Measurements from ENCODE around the gene FAM3C.
"Not testable (repeated sequence)": the region's sequence is repeated elsewhere in the genome, so short reads cannot be mapped to it uniquely, and the experiment has no call there.

Gene FAM3C

GRCh38 chr7:121428855-121429489, 32.9 kb upstream of the FAM3C start:
- H3K4me3 ChIP-seq (replicated peaks; ENCODE audit: low read depth, low read length): no peak overlapping the region
- TF ChIP-seq, protein P1, sequence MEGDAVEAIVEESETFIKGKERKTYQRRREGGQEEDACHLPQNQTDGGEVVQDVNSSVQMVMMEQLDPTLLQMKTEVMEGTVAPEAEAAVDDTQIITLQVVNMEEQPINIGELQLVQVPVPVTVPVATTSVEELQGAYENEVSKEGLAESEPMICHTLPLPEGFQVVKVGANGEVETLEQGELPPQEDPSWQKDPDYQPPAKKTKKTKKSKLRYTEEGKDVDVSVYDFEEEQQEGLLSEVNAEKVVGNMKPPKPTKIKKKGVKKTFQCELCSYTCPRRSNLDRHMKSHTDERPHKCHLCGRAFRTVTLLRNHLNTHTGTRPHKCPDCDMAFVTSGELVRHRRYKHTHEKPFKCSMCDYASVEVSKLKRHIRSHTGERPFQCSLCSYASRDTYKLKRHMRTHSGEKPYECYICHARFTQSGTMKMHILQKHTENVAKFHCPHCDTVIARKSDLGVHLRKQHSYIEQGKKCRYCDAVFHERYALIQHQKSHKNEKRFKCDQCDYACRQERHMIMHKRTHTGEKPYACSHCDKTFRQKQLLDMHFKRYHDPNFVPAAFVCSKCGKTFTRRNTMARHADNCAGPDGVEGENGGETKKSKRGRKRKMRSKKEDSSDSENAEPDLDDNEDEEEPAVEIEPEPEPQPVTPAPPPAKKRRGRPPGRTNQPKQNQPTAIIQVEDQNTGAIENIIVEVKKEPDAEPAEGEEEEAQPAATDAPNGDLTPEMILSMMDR (IDR thresholded peaks at IDR 0.05; ENCODE audit: low read depth, low read length, missing control alignments): no peak
- no peak for DNase-seq (ENCODE audit: extremely low read depth, low read depth)

GRCh38 chr7:121421743-121422142, 25.6 kb upstream of the FAM3C start:
- not testable (repeated sequence) for H3K4me3 ChIP-seq (replicated peaks; ENCODE audit: low read depth, low read length); DNase-seq (ENCODE audit: extremely low read depth, low read depth)

GRCh38 chr7:121420976-121421375, 24.9 kb upstream of the FAM3C start:
- DNase-seq (ENCODE audit: extremely low read depth, low read depth): no peak
- H3K4me3 ChIP-seq (replicated peaks; ENCODE audit: low read depth, low read length): no peak overlapping the region
- TF ChIP-seq, protein P1 (IDR thresholded peaks at IDR 0.05; ENCODE audit: low read depth, low read length, missing control alignments): no peak

- DNase-seq (ENCODE audit: extremely low read depth, low read depth): no peak
- no peak overlapping the region for H3K4me3 ChIP-seq (replicated peaks; ENCODE audit: low read depth, low read length)
- TF ChIP-seq, protein P1 (IDR thresholded peaks at IDR 0.05; ENCODE audit: low read depth, low read length, missing control alignments): no peak
Measured at GRCh38 chr7:121419201-121420148, 23.4 kb upstream of the FAM3C start.

- TF ChIP-seq, protein P1 (IDR thresholded peaks at IDR 0.05; ENCODE audit: low read depth, low read length, missing control alignments): no peak
- no peak for DNase-seq (ENCODE audit: extremely low read depth, low read depth)
- no peak overlapping the region for H3K4me3 ChIP-seq (replicated peaks; ENCODE audit: low read depth, low read length)
Measured at GRCh38 chr7:121416533-121416932, 20.4 kb upstream of the FAM3C start.

GRCh38 chr7:121414436-121414835, 18.3 kb upstream of the FAM3C start:
- H3K4me3 ChIP-seq (replicated peaks; ENCODE audit: low read depth, low read length): no peak overlapping the region
- no peak for DNase-seq (ENCODE audit: extremely low read depth, low read depth)
- TF ChIP-seq, protein P1 (IDR thresholded peaks at IDR 0.05; ENCODE audit: low read depth, low read length, missing control alignments): no peak

DNA sequence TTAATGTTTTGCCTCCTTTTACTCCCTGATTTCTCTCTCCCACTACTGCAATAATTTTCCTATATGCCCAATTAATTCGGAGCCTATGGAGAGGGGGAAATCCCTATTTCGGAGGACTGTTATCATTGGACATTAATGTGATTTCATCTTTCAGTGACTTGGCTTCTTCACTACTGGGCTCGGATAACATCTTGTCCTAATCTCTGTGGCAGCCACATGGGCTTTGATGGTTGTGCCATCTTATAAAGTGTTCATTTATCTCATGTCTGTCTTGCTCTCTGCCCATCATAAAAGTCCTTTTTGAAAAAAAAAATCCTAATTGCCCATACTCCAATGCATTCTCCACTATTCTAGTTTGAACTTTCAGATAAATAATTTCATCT, 15.5 kb upstream of the FAM3C start:
- DNase-seq (ENCODE audit: extremely low read depth, low read depth): no peak
- TF ChIP-seq, protein P1 (IDR thresholded peaks at IDR 0.05; ENCODE audit: low read depth, low read length, missing control alignments): no peak
- H3K4me3 ChIP-seq (replicated peaks; ENCODE audit: low read depth, low read length): no peak overlapping the region

Data from HFF-Myc (cell line).